H1 (cell line): ENCODE measurements around the gene PRDM15. TPM values are rescaled to one million over a fixed set of nuclear protein-coding genes. Genes with fewer than 3 reads are reported as not detected.
A peak's percentile ranks its signal among the peaks of the same experiment; 100 is the strongest.

Experiments used
- CTCF ChIA-PET: fragments of 300-600 bp; sonication (Branson Sonifier 250); formaldehyde crosslinking; loops from one replicate; lab custom pipeline; 2021; ENCODE audit not compliant: partially characterized antibody; lab: Charles Lee
- POLR2A ChIA-PET: fragments of 300-600 bp; sonication (Branson Sonifier 250); formaldehyde crosslinking; loops from one replicate; lab custom pipeline; 2021; ENCODE audit warnings: inconsistent platforms; ENCODE audit not compliant: partially characterized antibody; lab: Charles Lee
- DNase-seq, 2 experiments: peaks; one replicate each; pipeline versions ENCODE4 v3.0.0 to v3.0.0-alpha.2; 2010 to 2022; ENCODE audit warnings: low spot score in 2 of 2, low read depth in 1 of 2, mixed read lengths in 1 of 2
- FAIRE-seq: peaks from 2 replicates; lab custom pipeline; 2011; peaks lifted over from hg19 to GRCh38; lab: Jason Lieb, UNC
- H2AFZ ChIP-seq: 2 replicates; pipeline ENCODE4 v1.8.1; 2012; ENCODE audit warnings: low read length, inconsistent platforms
- H2AK5ac ChIP-seq: 2 replicates; pipeline ENCODE4 v1.6.1; 2013; ENCODE audit warnings: low read depth, low read length
- H2BK120ac ChIP-seq: replicated peaks from 2 replicates; pipeline ENCODE3; 2013; ENCODE audit warnings: low read depth, low read length, inconsistent platforms
- H2BK12ac ChIP-seq: 2 replicates; pipeline ENCODE4 v1.6.1; 2013; ENCODE audit warnings: low read depth, low read length
- H2BK15ac ChIP-seq: 2 replicates; pipeline ENCODE4 v1.6.1; 2013; ENCODE audit warnings: low read length
- H2BK20ac ChIP-seq: 2 replicates; pipeline ENCODE4 v1.6.1; 2013; ENCODE audit warnings: low read length
- H2BK5ac ChIP-seq: 2 replicates; pipeline ENCODE4 v1.6.1; 2013; ENCODE audit warnings: low read depth, low read length
- H3K14ac ChIP-seq: 2 replicates; pipeline ENCODE4 v1.6.1; 2013; ENCODE audit warnings: inconsistent platforms; ENCODE audit not compliant: insufficient read length
- H3K18ac ChIP-seq: 2 replicates; pipeline ENCODE4 v1.6.1; 2013; ENCODE audit warnings: low read length; ENCODE audit errors: extremely low read depth
- H3K23ac ChIP-seq: 2 replicates; pipeline ENCODE4 v1.6.1; 2013; ENCODE audit warnings: inconsistent platforms; ENCODE audit not compliant: insufficient read length
- H3K23me2 ChIP-seq: 2 replicates; pipeline ENCODE4 v1.6.1; 2013; ENCODE audit warnings: low read depth, low read length
- H3K27ac ChIP-seq: 2 replicates; pipeline ENCODE4 v1.6.1; 2011; ENCODE audit warnings: low read depth, low read length, inconsistent platforms
- H3K27me3 ChIP-seq, 4 experiments: replicated peaks in 1 of 4; 1 replicate in 1 of 4; 2 replicates in 3 of 4; pipeline versions ENCODE4 v1.6.1 to v1.8.1; 2011 to 2013; ENCODE audit warnings: low read length in 3 of 4, mild to moderate bottlenecking in 3 of 4, inconsistent platforms in 2 of 4, mixed read lengths in 2 of 4, moderate library complexity in 1 of 4; ENCODE audit not compliant: control insufficient read depth in 3 of 4, insufficient read depth in 3 of 4; ENCODE audit errors: extremely low read depth in 1 of 4
- H3K36me3 ChIP-seq, 4 experiments: 2 replicates each; pipeline versions ENCODE4 v1.6.1 to v1.8.1; 2011 to 2013; ENCODE audit warnings: mild to moderate bottlenecking in 4 of 4, low read length in 3 of 4, moderate library complexity in 2 of 4, control low read depth in 1 of 4, inconsistent platforms in 1 of 4; ENCODE audit not compliant: insufficient read depth in 4 of 4, control insufficient read depth in 2 of 4
- H3K4ac ChIP-seq: replicated peaks from 2 replicates; pipeline ENCODE3; 2013; ENCODE audit warnings: low read length, low read depth, mixed read lengths, inconsistent platforms; ENCODE audit not compliant: insufficient read length
- H3K4me1 ChIP-seq, 4 experiments: replicated peaks in 1 of 4; 1 replicate in 1 of 4; 2 replicates in 3 of 4; pipeline versions ENCODE4 v1.6.1 to v1.8.1; 2011 to 2013; ENCODE audit warnings: low read length in 3 of 4, inconsistent platforms in 2 of 4, mixed read lengths in 1 of 4; ENCODE audit not compliant: insufficient read depth in 4 of 4, control insufficient read depth in 3 of 4
- H3K4me2 ChIP-seq, 2 experiments: 2 replicates each; pipeline versions ENCODE4 v1.6.1 to v1.8.1; 2011 to 2013; ENCODE audit warnings: low read depth in 2 of 2, low read length in 2 of 2, control low read depth in 1 of 2, inconsistent platforms in 1 of 2, mild to moderate bottlenecking in 1 of 2; ENCODE audit not compliant: insufficient read depth in 1 of 2
- H3K4me3 ChIP-seq, 4 experiments: fragments of 200-600, 300-600 bp in 1 of 4; sonication (generic), shearing (Covaris generic), sonication (Bioruptor Twin) in 1 of 4; 2 replicates each; pipeline versions ENCODE4 v1.5.1 to v1.8.1; 2011 to 2016; ENCODE audit warnings: low read length in 4 of 4, low read depth in 3 of 4, control low read depth in 2 of 4, inconsistent platforms in 2 of 4, mild to moderate bottlenecking in 2 of 4, mixed read lengths in 1 of 4, moderate library complexity in 1 of 4; ENCODE audit not compliant: insufficient read depth in 2 of 4; ENCODE audit errors: extremely low read depth in 1 of 4
- H3K56ac ChIP-seq: replicated peaks from 2 replicates; pipeline ENCODE3; 2013; ENCODE audit warnings: low read depth, mild to moderate bottlenecking, mixed read lengths, low read length, inconsistent platforms; ENCODE audit not compliant: insufficient read length
- H3K79me1 ChIP-seq: 2 replicates; pipeline ENCODE4 v1.6.1; 2013; ENCODE audit warnings: low read depth, low read length, control low read depth
- H3K79me2 ChIP-seq, 2 experiments: 2 replicates each; pipeline versions ENCODE4 v1.6.1 to v1.8.1; 2012 to 2013; ENCODE audit warnings: low read length in 2 of 2, mild to moderate bottlenecking in 2 of 2, inconsistent platforms in 1 of 2; ENCODE audit not compliant: insufficient read depth in 2 of 2, control insufficient read depth in 1 of 2
- H3K9ac ChIP-seq, 4 experiments: replicated peaks in 1 of 4; 1 replicate in 1 of 4; 2 replicates in 3 of 4; pipeline versions ENCODE4 v1.6.1 to v1.8.1; 2011 to 2013; ENCODE audit warnings: low read depth in 3 of 4, low read length in 3 of 4, control low read depth in 2 of 4, mild to moderate bottlenecking in 2 of 4, moderate library complexity in 2 of 4, inconsistent platforms in 1 of 4; ENCODE audit errors: extremely low read depth in 1 of 4
- H3K9me3 ChIP-seq, 2 experiments: 2 replicates each; pipeline versions ENCODE4 v1.6.1 to v1.8.1; 2012 to 2013; ENCODE audit warnings: mild to moderate bottlenecking in 2 of 2, moderate library complexity in 2 of 2, control low read depth in 1 of 2, inconsistent platforms in 1 of 2, low read depth in 1 of 2, low read length in 1 of 2, mixed read lengths in 1 of 2; ENCODE audit not compliant: insufficient read depth in 2 of 2
- H4K20me1 ChIP-seq, 2 experiments: replicated peaks in 1 of 2; 2 replicates each; pipeline versions ENCODE3 to v1.8.1; 2011 to 2013; ENCODE audit warnings: inconsistent platforms in 2 of 2, low read length in 2 of 2, mild to moderate bottlenecking in 1 of 2; ENCODE audit not compliant: insufficient read depth in 2 of 2, control insufficient read depth in 1 of 2
- H4K5ac ChIP-seq: 2 replicates; pipeline ENCODE4 v1.6.1; 2013; ENCODE audit warnings: low read length, low read depth, mixed read lengths, inconsistent platforms; ENCODE audit not compliant: insufficient read length
- H4K8ac ChIP-seq: 2 replicates; pipeline ENCODE4 v1.8.0; 2013; ENCODE audit warnings: mild to moderate bottlenecking, moderate library complexity, low read length, inconsistent platforms; ENCODE audit not compliant: insufficient read depth; ENCODE audit errors: extremely low read depth
- H4K91ac ChIP-seq: replicated peaks from 2 replicates; pipeline ENCODE3; 2013; ENCODE audit warnings: low read length, mixed read lengths, inconsistent platforms; ENCODE audit not compliant: insufficient read length
- BACH1 ChIP-seq: IDR thresholded peaks from 2 replicates; pipeline ENCODE4 v1.6.1; 2012; ENCODE audit warnings: low read length, improper control_type of control experiment
- SRF ChIP-seq: IDR thresholded peaks from 2 replicates; pipeline ENCODE4 v1.6.1; 2011; ENCODE audit warnings: mild to moderate bottlenecking, low read depth, low read length, moderate library complexity
- WGBS, 2 experiments: shearing (Covaris generic) in 1 of 2; methylation state at CpG; one replicate each; pipeline versions ENCODE4 v1.1.6 to v1.1.7; 2013 to 2015; ENCODE audit warnings: low lambda C conversion rate in 2 of 2, mixed read lengths in 2 of 2, inconsistent platforms in 1 of 2, low coverage in 1 of 2, missing lambda C conversion rate in 1 of 2; ENCODE audit not compliant: insufficient replicate concordance in 2 of 2, insufficient coverage in 1 of 2, insufficient read length in 1 of 2; ENCODE audit errors: extremely low coverage in 1 of 2, missing lambda C conversion rate in 1 of 2; 5-methylcytosine and 5-hydroxymethylcytosine counted together
- polyA plus RNA-seq, 7 experiments: library from polyadenylated mRNA; depleted of rRNA in 3 of 7; stranded (reverse) in 5 of 7; unstranded in 2 of 7; fragments of >200 nt in 5 of 7; fragments of 200-250 nt in 2 of 7; gene quantifications; 1 replicate in 5 of 7; 2 replicates in 1 of 7; 4 replicates in 1 of 7; pipeline versions ENCODE4 v1.2.1 to v1.2.3, GENCODE V29; 2011 to 2013; ENCODE audit warnings: missing spikeins in 2 of 7, mixed read lengths in 2 of 7
- total RNA-seq: library from RNA; stranded (reverse); fragmentation: NEBNext Ultra II Directional; extraction: Animal tissue kit (Norgen Biotek cat#: 25700); gene quantifications from 2 replicates; pipeline ENCODE4 v1.2.1, GENCODE V29; 2021

The PRDM15 gene
- total and polyA plus RNA-seq, 2 of the 8 experiments (the other 6 are each of a cell fraction or from before 2014, with no cell fraction given), result 9.7 to 10.5 TPM

- Histone ChIP-seq H3K56ac (no peak overlapping the region), H2BK12ac (no peak overlapping the region), H2BK120ac (no peak overlapping the region), H3K23me2 (peaks cover 4% of the 10 kb centered on the region; the same call in 1 of the 2 replicates)
- TF ChIP-seq BACH1 (no peak), SRF (no peak)
- TF ChIP-seq, all 59 proteins: peak for 0
- Histone ChIP-seq H3K27me3 (no peaks in the 10 kb centered on the region), H2AFZ (no peak overlapping the region), H4K8ac (no peak overlapping the region; the same call in 1 of the 2 replicates), H2AK5ac (no peak overlapping the region), H2BK20ac (no peak overlapping the region), H2BK15ac (no peak overlapping the region; the same call in 1 of the 2 replicates), H2BK5ac (peak overlapping the region; percentile 78; the same call in 1 of the 2 replicates), H4K91ac (no peak overlapping the region), H3K23ac (no peak overlapping the region), H4K5ac (no peak overlapping the region), H3K9me3 (no peaks in the 10 kb centered on the region), H4K20me1 (peaks cover 2 to 9% of the 10 kb centered on the region in 2 experiments), H3K4ac (no peak overlapping the region), H3K4me1 (peaks cover 2 to 12% (median 7%) of the 10 kb centered on the region in 4 experiments; a peak in 6 of 7 replicates), H3K79me2 (no peaks in the 10 kb centered on the region; a peak in 1 of 4 replicates), H3K18ac (0 out of 2 replicates have a peak overlapping the region, but pooled peaks have one; percentile 55), H3K14ac (no peak overlapping the region), H3K4me2 (no peak overlapping the region), H3K9ac (no peak overlapping the region), H3K4me3 (no peak overlapping the region), H3K79me1 (peaks cover 5% of the 10 kb centered on the region; the same call in 1 of the 2 replicates), H3K27ac (no peak overlapping the region), H3K36me3 (peaks cover 0 to 6% (median 1%) of the 10 kb centered on the region in 4 experiments; a peak in 3 of 8 replicates)
- 92% methylated on average over 40 of the region's 42 CpGs; no CpG with 5 or more reads in 1 of the 2 experiments for WGBS, 2 experiments
- CTCF ChIA-PET, result no interaction called here
- no peak for DNase-seq
- FAIRE-seq, result no peak
- POLR2A ChIA-PET, result no interaction called here
These were observed 44.0 kb downstream of the PRDM15 start for GRCh38 chr21:41834926-41835663.
